HCT116 (cell line): ENCODE measurements around the gene ADAMTS6. TPM values are rescaled to one million over a fixed set of nuclear protein-coding genes. Genes with fewer than 3 reads are reported as not detected.

ENCODE experiments used
- ATAC-seq: fragments of 200-7000 bp; cut with Tn5 transposase; 2 replicates; pipeline ENCODE4 v1.9.1; 2020; ENCODE audit warnings: mild to moderate bottlenecking, moderate library complexity
- BruUV-seq: library from RNA; stranded (reverse); fragments of 400-500 nt; replicated peaks from 2 replicates; lab custom pipeline; 2021; lab: Mats Ljungman, UMichigan
- CTCF ChIA-PET: fragments of 300-600 bp; sonication (Branson Sonifier 250); formaldehyde crosslinking; loops from one replicate; lab custom pipeline; 2021; ENCODE audit warnings: antibody characterized with exemption; lab: Charles Lee
- POLR2A ChIA-PET: fragments of 300-600, 350-600 bp; sonication (Branson Sonifier 250); formaldehyde crosslinking; loops from one replicate; lab custom pipeline; 2021; ENCODE audit warnings: antibody characterized with exemption; lab: Charles Lee
- RAD21 ChIA-PET, 2 experiments: fragments of 300-600 bp; sonication (Branson Sonifier 250); formaldehyde crosslinking; loops; one replicate each; lab custom pipeline; 2023; ENCODE audit warnings: low total read pairs in 2 of 2; ENCODE audit not compliant: uncharacterized antibody in 2 of 2, unreplicated experiment in 2 of 2, low non-redundant PET in 1 of 2; lab: Charles Lee
- DNase-seq: peaks from one replicate; pipeline ENCODE4 v3.0.0-alpha.2; 2010; ENCODE audit warnings: low read depth, low spot score
- H2AFZ ChIP-seq: fragments of 200-600 bp; shearing (Covaris generic), sonication (generic); 2 replicates; pipeline ENCODE4 v1.6.1; 2017; ENCODE audit warnings: low read depth, mixed run types, mixed read lengths, antibody characterized with exemption, low read length; ENCODE audit not compliant: poor library complexity, severe bottlenecking
- H3K27ac ChIP-seq: 2 replicates; pipeline ENCODE4 v1.5.1; 2012; ENCODE audit warnings: low read depth, low read length
- H3K27me3 ChIP-seq: fragments of 200-600 bp; sonication (generic); 2 replicates; pipeline ENCODE4 v1.6.1; 2016; ENCODE audit warnings: mixed run types, low read length, mixed read lengths; ENCODE audit not compliant: insufficient read depth
- H3K36me3 ChIP-seq, 2 experiments: fragments of 200-500 bp in 1 of 2; fragments of 200-600 bp in 1 of 2; sonication (Bioruptor generic) in 1 of 2; sonication (generic) in 1 of 2; 2 replicates each; pipeline versions ENCODE4 v1.5.1 to v1.6.1; 2014 to 2016; ENCODE audit warnings: low read length in 2 of 2, inconsistent platforms in 1 of 2, mixed read lengths in 1 of 2, mixed run types in 1 of 2; ENCODE audit not compliant: insufficient read depth in 2 of 2, control insufficient read depth in 1 of 2
- H3K4me1 ChIP-seq, 2 experiments: fragments of 200-600 bp in 1 of 2; sonication (generic) in 1 of 2; 2 replicates each; pipeline versions ENCODE4 v1.5.1 to v1.6.1; 2012 to 2017; ENCODE audit warnings: low read length in 2 of 2, inconsistent platforms in 1 of 2, mild to moderate bottlenecking in 1 of 2, mixed read lengths in 1 of 2, mixed run types in 1 of 2, moderate library complexity in 1 of 2; ENCODE audit not compliant: insufficient read depth in 2 of 2, control insufficient read depth in 1 of 2
- H3K4me2 ChIP-seq: fragments of 200-600 bp; sonication (generic); 2 replicates; pipeline ENCODE4 v1.6.1; 2017; ENCODE audit warnings: mixed run types, low read length, mixed read lengths
- H3K4me3 ChIP-seq, 2 experiments: fragments of 200-600 bp in 1 of 2; sonication (generic) in 1 of 2; replicated peaks in 1 of 2; 2 replicates each; pipeline ENCODE4 v1.5.1; 2011 to 2016; ENCODE audit warnings: low read length in 2 of 2, control low read depth in 1 of 2, low read depth in 1 of 2, mild to moderate bottlenecking in 1 of 2, mixed read lengths in 1 of 2, mixed run types in 1 of 2
- H3K79me2 ChIP-seq: fragments of 200-600 bp; sonication (generic); 2 replicates; pipeline ENCODE4 v1.6.1; 2017; ENCODE audit warnings: mild to moderate bottlenecking, mixed run types, low read length, moderate library complexity, mixed read lengths; ENCODE audit not compliant: insufficient read depth
- H3K9ac ChIP-seq: fragments of 200-600 bp; sonication (generic); 2 replicates; pipeline ENCODE4 v1.6.1; 2016; ENCODE audit warnings: low read length, mixed read lengths
- H3K9me2 ChIP-seq: fragments of 200-600 bp; sonication (generic), shearing (Covaris generic); 2 replicates; pipeline ENCODE4 v1.6.1; 2017; ENCODE audit warnings: mixed run types, mild to moderate bottlenecking, moderate library complexity; ENCODE audit not compliant: insufficient read depth
- H3K9me3 ChIP-seq, 2 experiments: fragments of 200-500 bp in 1 of 2; fragments of 200-600 bp in 1 of 2; sonication (Bioruptor generic) in 1 of 2; sonication (generic) in 1 of 2; 2 replicates each; pipeline ENCODE4 v1.6.1; 2014 to 2017; ENCODE audit warnings: low read length in 2 of 2, mixed read lengths in 2 of 2, inconsistent platforms in 1 of 2, low read depth in 1 of 2, mild to moderate bottlenecking in 1 of 2, mixed run types in 1 of 2, moderate library complexity in 1 of 2; ENCODE audit not compliant: control insufficient read depth in 1 of 2, insufficient read depth in 1 of 2
- H4K20me1 ChIP-seq: fragments of 200-600 bp; sonication (generic), shearing (Covaris generic); 2 replicates; pipeline ENCODE4 v1.6.1; 2017; ENCODE audit warnings: mixed run types, mild to moderate bottlenecking, moderate library complexity; ENCODE audit not compliant: insufficient read depth
- CBX3 ChIP-seq: IDR thresholded peaks from 2 replicates; pipeline ENCODE4 v1.6.1; 2012; ENCODE audit warnings: low read depth
- EGR1 ChIP-seq: IDR thresholded peaks from 2 replicates; pipeline ENCODE4 v1.6.1; 2012; ENCODE audit warnings: low read depth
- JUND ChIP-seq: IDR thresholded peaks from 2 replicates; pipeline ENCODE4 v1.6.1; 2012
- POLR2A ChIP-seq: IDR thresholded peaks from 2 replicates; pipeline ENCODE4 v1.7.0; 2011; ENCODE audit warnings: borderline replicate concordance; ENCODE audit not compliant: insufficient read depth, insufficient read length; ENCODE audit errors: extremely low read depth
- RAD21 ChIP-seq: IDR thresholded peaks from 2 replicates; pipeline ENCODE4 v1.6.1; 2012; ENCODE audit warnings: low read depth, mild to moderate bottlenecking
- SIN3A ChIP-seq: IDR thresholded peaks from 2 replicates; pipeline ENCODE4 v1.6.1; 2012; ENCODE audit warnings: low read depth
- SP1 ChIP-seq: IDR thresholded peaks from 2 replicates; pipeline ENCODE4 v1.6.1; 2012; ENCODE audit warnings: low read depth
- YY1 ChIP-seq: IDR thresholded peaks from 2 replicates; pipeline ENCODE4 v1.6.1; 2011; ENCODE audit warnings: low read length, low read depth, moderate library complexity, mild to moderate bottlenecking; ENCODE audit not compliant: insufficient replicate concordance; ENCODE audit errors: extremely low read depth
- ZFX ChIP-seq: fragments of 450-650 bp; IDR thresholded peaks from 2 replicates; pipeline ENCODE4 v1.6.1; 2017
- intact Hi-C: fragments of 100-400 bp; cut with micrococcal nuclease; formaldehyde crosslinking; loops from 2 replicates; pipeline ENCODE4 v1.10.0; 2022
- total RNA-seq: library from RNA; stranded (reverse); gene quantifications from one replicate; pipeline ENCODE4 v1.2.1, GENCODE V29; 2021; ENCODE audit not compliant: unreplicated experiment
- TF ChIP-seq, protein P1 (sequence below): IDR thresholded peaks from 2 replicates; pipeline ENCODE4 v1.6.1; 2012
- TF ChIP-seq, protein P2 (sequence below): IDR thresholded peaks from 2 replicates; pipeline ENCODE4 v1.6.1; 2012
- TF ChIP-seq, protein P3 (sequence below), 3 experiments: fragments of 200-600 bp in 1 of 3; sonication (generic) in 1 of 3; IDR thresholded peaks in 2 of 3; conservative IDR thresholded peaks in 1 of 3; 2 replicates each; pipeline ENCODE4 v1.5.1; 2012 to 2017; ENCODE audit warnings: low read depth in 2 of 3, low read length in 2 of 3, antibody characterized with exemption in 1 of 3, borderline replicate concordance in 1 of 3, control low read depth in 1 of 3, mild to moderate bottlenecking in 1 of 3, mixed read lengths in 1 of 3, mixed run types in 1 of 3, moderate library complexity in 1 of 3; ENCODE audit not compliant: insufficient read depth in 1 of 3

ADAMTS6 gene
- total RNA-seq, 1 experiment from 2014 or later = 0.93 TPM

DNA sequence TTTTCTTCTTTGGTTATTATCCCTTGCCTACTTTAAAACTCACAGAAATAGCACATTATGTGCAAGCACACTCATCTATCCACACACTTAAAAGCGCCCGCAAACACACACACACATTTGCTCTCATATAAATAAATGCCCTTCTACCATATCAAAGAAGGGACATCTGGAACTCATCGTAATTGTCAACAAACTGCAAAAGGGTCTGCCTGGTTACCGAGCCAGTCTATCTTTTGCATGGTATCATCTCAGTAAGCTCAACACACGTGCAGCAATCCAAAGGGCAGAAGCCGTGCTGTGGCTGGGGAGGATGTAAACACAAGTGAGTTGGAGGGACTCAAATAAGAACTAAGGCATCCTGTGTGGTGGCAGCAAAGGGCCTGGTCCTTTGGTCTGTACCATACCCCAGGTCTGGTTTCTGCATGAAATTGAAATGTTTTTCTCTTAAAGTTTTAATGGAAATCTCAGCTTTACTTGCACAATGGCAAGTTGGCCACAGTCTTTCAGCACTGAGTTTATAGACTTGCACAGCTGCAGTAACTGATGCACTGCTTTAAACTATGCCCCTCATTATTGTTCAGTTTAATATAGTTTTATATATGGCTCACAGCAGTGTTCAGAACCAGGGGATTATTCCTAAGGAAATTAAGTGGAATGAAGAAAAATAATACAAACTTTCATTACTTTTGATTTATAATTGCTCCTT, 331.0 kb downstream of the ADAMTS6 start:
- Histone ChIP-seq H4K20me1 (no peaks in the 10 kb centered on the region), H3K9me2 (no peaks in the 10 kb centered on the region), H3K4me2 (no peak overlapping the region), H3K36me3 (no peaks in the 10 kb centered on the region), H3K27ac (no peak overlapping the region), H3K79me2 (no peaks in the 10 kb centered on the region), H3K4me3 (no peak overlapping the region), H3K4me1 (no peaks in the 10 kb centered on the region)
- CTCF ChIA-PET = no interaction called here
- RAD21 ChIA-PET = no interaction called here
- no TSS peak for BruUV-seq
- POLR2A ChIA-PET = no interaction called here
- TF ChIP-seq EGR1 (no peak), POLR2A (no peak), SIN3A (no peak), JUND (no peak), YY1 (no peak)
- TF ChIP-seq, all 23 proteins: peak for 0
- DNase-seq = no peak
- no peaks in the 10 kb centered on the region for H3K9me3 ChIP-seq
- H2AFZ ChIP-seq = no peak overlapping the region
- ATAC-seq = no peak
- H3K27me3 ChIP-seq = no peaks in the 10 kb centered on the region
- H3K9ac ChIP-seq = no peak overlapping the region
- intact Hi-C loops = no loop called here

DNA sequence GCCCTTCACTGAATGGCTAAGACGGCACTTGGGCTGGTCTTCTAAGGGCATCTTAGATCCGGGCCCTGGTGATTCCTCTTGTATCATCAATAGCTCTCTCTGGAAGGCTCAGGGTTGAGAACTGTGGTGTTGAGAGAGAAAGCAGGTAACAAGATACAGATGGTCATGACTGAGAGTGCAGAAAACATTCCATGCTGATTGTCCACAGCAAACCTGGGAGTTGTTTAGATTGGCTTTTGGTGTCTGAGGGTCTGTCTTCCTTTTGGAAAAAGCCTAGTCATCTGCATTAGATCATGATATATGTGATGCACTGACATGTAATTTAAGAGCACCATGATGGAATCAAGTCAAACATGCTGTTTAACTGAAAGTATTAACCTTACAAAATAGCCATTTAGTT, 331.9 kb downstream of the ADAMTS6 start:
- ChIA-PET CTCF (no interaction called here), RAD21 (no interaction called here), POLR2A (no interaction called here)
- H3K36me3 ChIP-seq = no peaks in the 10 kb centered on the region
- no peak overlapping the region for H2AFZ ChIP-seq
- H3K27ac ChIP-seq = no peak overlapping the region
- BruUV-seq = no TSS peak
- no peaks in the 10 kb centered on the region for H4K20me1 ChIP-seq
- H3K9me2 ChIP-seq = no peaks in the 10 kb centered on the region
- H3K4me1 ChIP-seq = no peaks in the 10 kb centered on the region
- H3K9me3 ChIP-seq = no peaks in the 10 kb centered on the region
- DNase-seq (no peak), ATAC-seq (no peak)
- no peaks in the 10 kb centered on the region for H3K27me3 ChIP-seq
- H3K79me2 ChIP-seq = no peaks in the 10 kb centered on the region
- intact Hi-C loops = no loop called here
- H3K9ac ChIP-seq = no peak overlapping the region
- no peak overlapping the region for H3K4me2 ChIP-seq
- H3K4me3 ChIP-seq = no peak overlapping the region
- TF ChIP-seq, protein P1, sequence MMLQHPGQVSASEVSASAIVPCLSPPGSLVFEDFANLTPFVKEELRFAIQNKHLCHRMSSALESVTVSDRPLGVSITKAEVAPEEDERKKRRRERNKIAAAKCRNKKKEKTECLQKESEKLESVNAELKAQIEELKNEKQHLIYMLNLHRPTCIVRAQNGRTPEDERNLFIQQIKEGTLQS = no peak
- TF ChIP-seq CBX3 (no peak), ZFX (no peak), RAD21 (no peak), SIN3A (no peak), SP1 (no peak)
- TF ChIP-seq, protein P2, sequence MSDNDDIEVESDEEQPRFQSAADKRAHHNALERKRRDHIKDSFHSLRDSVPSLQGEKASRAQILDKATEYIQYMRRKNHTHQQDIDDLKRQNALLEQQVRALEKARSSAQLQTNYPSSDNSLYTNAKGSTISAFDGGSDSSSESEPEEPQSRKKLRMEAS = no peak
- TF ChIP-seq, protein P3, sequence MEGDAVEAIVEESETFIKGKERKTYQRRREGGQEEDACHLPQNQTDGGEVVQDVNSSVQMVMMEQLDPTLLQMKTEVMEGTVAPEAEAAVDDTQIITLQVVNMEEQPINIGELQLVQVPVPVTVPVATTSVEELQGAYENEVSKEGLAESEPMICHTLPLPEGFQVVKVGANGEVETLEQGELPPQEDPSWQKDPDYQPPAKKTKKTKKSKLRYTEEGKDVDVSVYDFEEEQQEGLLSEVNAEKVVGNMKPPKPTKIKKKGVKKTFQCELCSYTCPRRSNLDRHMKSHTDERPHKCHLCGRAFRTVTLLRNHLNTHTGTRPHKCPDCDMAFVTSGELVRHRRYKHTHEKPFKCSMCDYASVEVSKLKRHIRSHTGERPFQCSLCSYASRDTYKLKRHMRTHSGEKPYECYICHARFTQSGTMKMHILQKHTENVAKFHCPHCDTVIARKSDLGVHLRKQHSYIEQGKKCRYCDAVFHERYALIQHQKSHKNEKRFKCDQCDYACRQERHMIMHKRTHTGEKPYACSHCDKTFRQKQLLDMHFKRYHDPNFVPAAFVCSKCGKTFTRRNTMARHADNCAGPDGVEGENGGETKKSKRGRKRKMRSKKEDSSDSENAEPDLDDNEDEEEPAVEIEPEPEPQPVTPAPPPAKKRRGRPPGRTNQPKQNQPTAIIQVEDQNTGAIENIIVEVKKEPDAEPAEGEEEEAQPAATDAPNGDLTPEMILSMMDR (IDR thresholded peaks at IDR 0.05 in 2 of 3, conservative IDR thresholded peaks at IDR 0.05 in 1 of 3; ENCODE audit: borderline replicate concordance in 1 of 3, insufficient read depth in 1 of 3, low read depth in 2 of 3, low read length in 2 of 3) = no peak
